ENCODE data around the gene USP9X. TPM values are rescaled to one million over a fixed set of nuclear protein-coding genes. Genes with fewer than 3 reads are reported as not detected.
A peak's percentile ranks its signal among the peaks of the same experiment; 100 is the strongest.
"Not testable (repeated sequence)": the region's sequence is repeated elsewhere in the genome, so short reads cannot be mapped to it uniquely, and the experiment has no call there.

The USP9X gene
- total and polyA plus RNA-seq, 2 of the 8 experiments (the other 6 are each of a cell fraction or from before 2014, with no cell fraction given) = 79.2 to 300 TPM

DNA sequence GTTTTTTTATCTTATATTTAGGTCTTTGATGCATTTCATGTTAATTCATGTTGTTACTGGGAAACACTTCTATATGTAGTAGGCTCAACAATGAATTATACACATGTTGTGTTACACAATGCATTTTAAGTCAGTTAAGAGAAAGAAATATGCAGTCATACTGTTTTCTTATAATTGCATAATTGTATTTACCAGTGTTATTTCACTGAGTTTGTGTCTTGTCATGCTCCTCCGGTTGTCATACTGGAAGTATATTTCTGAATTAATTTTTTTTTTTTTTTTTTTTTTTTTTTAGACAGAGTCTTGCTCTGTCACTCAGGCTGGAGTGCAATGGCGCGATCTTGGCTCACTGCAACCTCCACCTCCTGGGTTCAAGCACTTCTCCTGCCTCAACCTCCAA lies 21.0 kb downstream of the USP9X start:
- peaks cover 0 to 13% (median 7%) of the 10 kb centered on the region in 4 experiments; a peak in 2 of 7 replicates for H3K4me1 ChIP-seq (replicated peaks in 1 of 4; ENCODE audit: control insufficient read depth in 3 of 4, insufficient read depth in 4 of 4, low read length in 3 of 4)
- CTCF ChIA-PET (ENCODE audit: partially characterized antibody) = not testable (repeated sequence)

More for the DNA sequence above, 21.0 kb downstream of the USP9X start:
- Histone ChIP-seq H3K79me2 (ENCODE audit: control insufficient read depth in 1 of 2, insufficient read depth in 2 of 2, low read length in 2 of 2) (peaks cover 45 to 99% of the 10 kb centered on the region in 2 experiments), H3K36me3 (ENCODE audit: control insufficient read depth in 2 of 4, insufficient read depth in 4 of 4, low read length in 3 of 4) (peaks cover 0 to 22% (median 0%) of the 10 kb centered on the region in 4 experiments; a peak in 1 of 8 replicates), H4K20me1 (replicated peaks in 1 of 2; ENCODE audit: control insufficient read depth in 1 of 2, insufficient read depth in 2 of 2, low read length in 2 of 2) (peaks cover 11 to 18% of the 10 kb centered on the region in 2 experiments), H3K4me2 (ENCODE audit: insufficient read depth in 1 of 2, low read depth in 2 of 2, low read length in 2 of 2) (peak overlapping the region in 1 of 2 experiments; percentile 87; a peak in 1 of 4 replicates), H3K4me3 (ENCODE audit: extremely low read depth in 1 of 4, insufficient read depth in 2 of 4, low read depth in 3 of 4, low read length in 4 of 4) (peak overlapping the region in 1 of 4 experiments; percentile 35; a peak in 1 of 8 replicates)
- H2BK12ac ChIP-seq (ENCODE audit: low read depth, low read length); H2AFZ ChIP-seq (ENCODE audit: low read length); H3K56ac ChIP-seq (replicated peaks; ENCODE audit: insufficient read length, low read depth, low read length); H2BK5ac ChIP-seq (ENCODE audit: low read depth, low read length); H3K9ac ChIP-seq (replicated peaks in 1 of 4; ENCODE audit: extremely low read depth in 1 of 4, low read depth in 3 of 4, low read length in 3 of 4); H2AK5ac ChIP-seq (ENCODE audit: low read depth, low read length); H3K27ac ChIP-seq (ENCODE audit: low read depth, low read length); H4K8ac ChIP-seq (ENCODE audit: extremely low read depth, insufficient read depth, low read length); H3K9me3 ChIP-seq (ENCODE audit: insufficient read depth in 2 of 2, low read depth in 1 of 2, low read length in 1 of 2); H4K91ac ChIP-seq (replicated peaks; ENCODE audit: insufficient read length, low read length); H3K27me3 ChIP-seq (replicated peaks in 1 of 4; ENCODE audit: control insufficient read depth in 3 of 4, extremely low read depth in 1 of 4, insufficient read depth in 3 of 4, low read length in 3 of 4); H2BK20ac ChIP-seq (ENCODE audit: low read length); H3K23me2 ChIP-seq (ENCODE audit: low read depth, low read length); H3K4ac ChIP-seq (replicated peaks; ENCODE audit: insufficient read length, low read depth, low read length); DNase-seq (ENCODE audit: low read depth in 1 of 2, low spot score in 2 of 2); H4K5ac ChIP-seq (ENCODE audit: insufficient read length, low read depth, low read length); FAIRE-seq; H3K18ac ChIP-seq (ENCODE audit: extremely low read depth, low read length); H2BK15ac ChIP-seq (ENCODE audit: low read length); H3K79me1 ChIP-seq (ENCODE audit: low read depth, low read length); H2BK120ac ChIP-seq (replicated peaks; ENCODE audit: low read depth, low read length); H3K23ac ChIP-seq (ENCODE audit: insufficient read length); H3K14ac ChIP-seq (ENCODE audit: insufficient read length): not testable (repeated sequence)
- POLR2A ChIA-PET (ENCODE audit: partially characterized antibody) = interaction anchor here (1.5 to 2.6 kb wide), 3 partner anchors 11 to 20 kb away, joined by 5 to 11 read pairs (median 9); partner anchors contain the start of gene USP9X
- 86% methylated on average over 1 of the region's 3 CpGs; no CpG with 5 or more reads in 1 of the 2 experiments for WGBS, 2 experiments (ENCODE audit: extremely low coverage in 1 of 2, insufficient coverage in 1 of 2, insufficient read length in 1 of 2, insufficient replicate concordance in 2 of 2, low coverage in 1 of 2, low lambda C conversion rate in 2 of 2, missing lambda C conversion rate in 1 of 2)

All from H1 (cell line).